SK-N-SH (cell line): ENCODE data around the gene CUX1. TPM values are rescaled to one million over a fixed set of nuclear protein-coding genes. Genes with fewer than 3 reads are reported as not detected.

Experiments used
- CTCF ChIA-PET: fragments of 300-600, 350-600 bp; formaldehyde crosslinking; extraction: SDS; loops from one replicate; lab custom pipeline; 2021; lab: Yijun Ruan, JAX
- POLR2A ChIA-PET: fragments of 350-600 bp; sonication (Branson Sonifier 250); formaldehyde crosslinking; extraction: SDS; loops from one replicate; lab custom pipeline; 2020; ENCODE audit warnings: antibody characterized with exemption, inconsistent platforms; lab: Yijun Ruan, JAX
- DNase-seq: peaks from one replicate; pipeline ENCODE4 v3.0.0; 2012
- H2AFZ ChIP-seq: fragments of 200-600 bp; sonication (generic); 2 replicates; pipeline ENCODE4 v1.8.1; 2016; ENCODE audit warnings: antibody characterized with exemption, mild to moderate bottlenecking, low read depth
- H3F3A ChIP-seq: fragments of 200-600 bp; sonication (generic); replicated peaks from 2 replicates; pipeline ENCODE3; 2016; ENCODE audit warnings: antibody characterized with exemption, mild to moderate bottlenecking; ENCODE audit not compliant: insufficient read depth
- H3K27ac ChIP-seq, 2 experiments: fragments of 200-500 bp in 1 of 2; fragments of 200-600 bp in 1 of 2; sonication (Bioruptor generic) in 1 of 2; sonication (generic), shearing (Covaris generic) in 1 of 2; 2 replicates each; pipeline versions ENCODE4 v1.5.1 to v1.6.1; 2014 to 2016; ENCODE audit warnings: low read depth in 2 of 2, inconsistent platforms in 1 of 2, low read length in 1 of 2, mild to moderate bottlenecking in 1 of 2, mixed read lengths in 1 of 2
- H3K27me3 ChIP-seq: fragments of 200-600 bp; sonication (generic), shearing (Covaris generic); 2 replicates; pipeline ENCODE4 v1.6.1; 2016; ENCODE audit warnings: mixed run types; ENCODE audit not compliant: insufficient read depth
- H3K36me3 ChIP-seq, 2 experiments: fragments of 200-500 bp in 1 of 2; fragments of 200-600 bp in 1 of 2; sonication (Bioruptor generic) in 1 of 2; sonication (generic) in 1 of 2; replicated peaks in 1 of 2; 2 replicates each; pipeline versions ENCODE3 to v1.5.1; 2014 to 2016; ENCODE audit warnings: low read length in 1 of 2, mild to moderate bottlenecking in 1 of 2; ENCODE audit not compliant: insufficient read depth in 2 of 2, control insufficient read depth in 1 of 2
- H3K4me1 ChIP-seq, 2 experiments: fragments of 200-500 bp in 1 of 2; fragments of 200-600 bp in 1 of 2; sonication (Bioruptor generic) in 1 of 2; sonication (generic), shearing (Covaris generic) in 1 of 2; 2 replicates each; pipeline versions ENCODE4 v1.5.1 to v1.6.1; 2014 to 2016; ENCODE audit warnings: low read depth in 1 of 2, low read length in 1 of 2, mixed run types in 1 of 2; ENCODE audit not compliant: insufficient read depth in 2 of 2, control insufficient read depth in 1 of 2
- H3K4me2 ChIP-seq: fragments of 200-600 bp; sonication (generic), shearing (Covaris generic); 2 replicates; pipeline ENCODE4 v1.6.1; 2017; ENCODE audit warnings: mixed run types
- H3K4me3 ChIP-seq, 2 experiments: fragments of 200-500 bp in 1 of 2; fragments of 200-600 bp in 1 of 2; sonication (Bioruptor generic) in 1 of 2; sonication (generic), shearing (Covaris generic) in 1 of 2; 2 replicates each; pipeline versions ENCODE4 v1.5.1 to v1.8.1; 2014 to 2016; ENCODE audit warnings: low read depth in 2 of 2, inconsistent platforms in 1 of 2, low read length in 1 of 2, mild to moderate bottlenecking in 1 of 2, mixed read lengths in 1 of 2, moderate library complexity in 1 of 2
- H3K79me2 ChIP-seq: fragments of 200-600 bp; sonication (generic); 2 replicates; pipeline ENCODE4 v1.8.1; 2017; ENCODE audit warnings: mild to moderate bottlenecking; ENCODE audit not compliant: insufficient read depth
- H3K9ac ChIP-seq: fragments of 200-600 bp; sonication (generic); 2 replicates; pipeline ENCODE4 v1.6.1; 2017; ENCODE audit warnings: mixed run types
- H3K9me2 ChIP-seq: fragments of 200-600 bp; sonication (generic); 2 replicates; pipeline ENCODE4 v1.6.1; 2017; ENCODE audit warnings: mixed run types
- H3K9me3 ChIP-seq: fragments of 200-600 bp; sonication (generic); 2 replicates; pipeline ENCODE4 v1.6.1; 2017; ENCODE audit warnings: mixed run types, mild to moderate bottlenecking, moderate library complexity
- H4K20me1 ChIP-seq: fragments of 200-600 bp; sonication (generic); 2 replicates; pipeline ENCODE4 v1.6.1; 2017; ENCODE audit warnings: mild to moderate bottlenecking, mixed run types; ENCODE audit not compliant: insufficient read depth
- CHD2 ChIP-seq: fragments of 150-350 bp; IDR thresholded peaks from 2 replicates; pipeline ENCODE4 v1.6.1; 2018; ENCODE audit warnings: low read length; ENCODE audit not compliant: partially characterized antibody
- EZH2phosphoT487 ChIP-seq: fragments of 200-600 bp; sonication (generic); IDR thresholded peaks from 2 replicates; pipeline ENCODE4 v1.6.1; 2017; ENCODE audit warnings: low read depth, mixed run types, mild to moderate bottlenecking, antibody characterized with exemption, moderate library complexity, borderline replicate concordance
- FOXJ3 ChIP-seq: sonication (generic); formaldehyde crosslinking; IDR thresholded peaks from 2 replicates; pipeline ENCODE4 v1.5.1; 2020; ENCODE audit warnings: mild to moderate bottlenecking, missing genetic modification reagents
- FOXM1 ChIP-seq: IDR thresholded peaks from 2 replicates; pipeline ENCODE4 v1.4.0; 2012; ENCODE audit warnings: low read depth, mild to moderate bottlenecking
- GATA2 ChIP-seq: sonication (generic); formaldehyde crosslinking; IDR thresholded peaks from 2 replicates; pipeline ENCODE4 v1.5.0; 2020; ENCODE audit warnings: mild to moderate bottlenecking, missing genetic modification reagents
- JUND ChIP-seq: IDR thresholded peaks from 2 replicates; pipeline ENCODE4 v1.4.0; 2012
- MEF2A ChIP-seq: IDR thresholded peaks from 2 replicates; pipeline ENCODE4 v1.4.0; 2012; ENCODE audit warnings: low read depth, borderline replicate concordance
- MXI1 ChIP-seq: IDR thresholded peaks from 2 replicates; pipeline ENCODE4 v1.6.1; 2012; ENCODE audit warnings: mild to moderate bottlenecking, low read depth, low read length, improper control_type of control experiment
- POLR2AphosphoS5 ChIP-seq: IDR thresholded peaks from 2 replicates; pipeline ENCODE4 v1.6.1; 2012; ENCODE audit warnings: low read depth, low read length
- RCOR1 ChIP-seq: fragments of 150-350 bp; IDR thresholded peaks from 2 replicates; pipeline ENCODE4 v1.6.1; 2017; ENCODE audit warnings: antibody characterized with exemption, low read length
- RFX5 ChIP-seq: IDR thresholded peaks from 2 replicates; pipeline ENCODE4 v1.6.1; 2012; ENCODE audit warnings: mild to moderate bottlenecking, improper control_type of control experiment, low read length
- RXRA ChIP-seq: IDR thresholded peaks from 2 replicates; pipeline ENCODE4 v1.4.0; 2012; ENCODE audit warnings: low read depth, mild to moderate bottlenecking, borderline replicate concordance
- TAF1 ChIP-seq: IDR thresholded peaks from 2 replicates; pipeline ENCODE4 v1.6.1; 2012; ENCODE audit warnings: low read depth, mild to moderate bottlenecking, low read length, moderate library complexity, borderline replicate concordance
- TCF12 ChIP-seq: IDR thresholded peaks from 2 replicates; pipeline ENCODE4 v1.4.0; 2012
- WGBS: methylation state at CpG from one replicate; pipeline ENCODE4 v1.1.6; 2017; ENCODE audit warnings: low lambda C conversion rate; 5-methylcytosine and 5-hydroxymethylcytosine counted together
- polyA plus RNA-seq, 3 experiments: library from polyadenylated mRNA; depleted of rRNA; stranded (reverse); fragments of >200 nt; gene quantifications; 2 replicates each; pipeline ENCODE4 v1.2.3, GENCODE V29; 2012
- TF ChIP-seq, protein P1 (sequence below): IDR thresholded peaks from 2 replicates; pipeline ENCODE4 v1.4.0; 2012; ENCODE audit warnings: low read depth
- TF ChIP-seq, protein P2 (sequence below): fragments of 150-350 bp; IDR thresholded peaks from 2 replicates; pipeline ENCODE4 v1.6.1; 2017; ENCODE audit warnings: antibody characterized with exemption, low read length, low read depth, borderline replicate concordance
- TF ChIP-seq, protein P3 (sequence below): IDR thresholded peaks from 2 replicates; pipeline ENCODE4; 2012
- TF ChIP-seq, protein P4 (sequence below): fragments of 150-350 bp; IDR thresholded peaks from 2 replicates; pipeline ENCODE4 v1.6.1; 2016; ENCODE audit warnings: mild to moderate bottlenecking, low read depth, low read length

The CUX1 gene
- polyA plus RNA-seq, 1 of the 3 experiments (the other 2 are of a cell fraction) = 68.6 TPM

DNA sequence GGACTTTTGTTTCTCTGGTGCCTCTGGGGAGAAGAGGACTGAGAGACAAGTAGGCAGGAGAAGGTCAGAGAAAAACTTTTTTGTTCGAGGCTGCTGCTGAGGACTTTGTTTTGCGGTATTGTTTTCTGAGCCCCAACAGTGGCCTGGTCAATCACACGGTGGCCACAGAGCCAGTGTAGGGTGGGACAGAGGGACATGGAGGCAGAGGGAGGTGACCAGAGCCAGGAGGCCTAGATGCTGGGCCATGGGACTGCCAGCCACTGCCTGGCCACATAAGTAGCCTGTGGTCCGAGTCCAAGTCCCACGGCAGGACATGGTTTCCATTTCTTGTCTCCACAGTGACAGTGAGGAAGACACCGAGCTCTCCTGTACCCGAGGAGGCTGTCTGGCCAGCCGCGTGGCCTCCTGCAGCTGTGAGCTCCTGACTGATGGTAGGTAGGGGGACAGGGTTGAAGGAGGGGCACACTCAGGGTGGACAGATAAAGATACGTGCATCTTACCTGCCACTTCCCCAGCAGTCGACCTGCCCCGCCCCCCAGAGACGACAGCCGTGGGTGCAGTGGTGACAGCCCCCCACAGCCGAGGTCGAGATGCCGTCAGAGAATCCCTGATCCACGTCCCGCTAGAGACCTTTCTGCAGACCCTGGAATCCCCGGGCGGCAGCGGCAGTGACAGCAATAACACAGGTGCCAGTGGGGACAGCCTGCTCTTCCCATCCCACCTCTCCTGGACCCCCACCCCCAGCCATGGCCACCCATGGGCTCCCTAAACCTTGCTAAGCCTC is 496.8 kb downstream of the CUX1 start:
- Histone ChIP-seq H3K4me2 (no peak overlapping the region), H3K9me2 (no peaks in the 10 kb centered on the region)
- TF ChIP-seq RXRA (no peak), TCF12 (no peak), FOXM1 (no peak), JUND (no peak), GATA2 (no peak), CHD2 (no peak), RFX5 (no peak), FOXJ3 (no peak), RCOR1 (no peak), POLR2AphosphoS5 (no peak), EZH2phosphoT487 (no peak), TAF1 (no peak), MEF2A (no peak), MXI1 (no peak)
- TF ChIP-seq, protein P1, sequence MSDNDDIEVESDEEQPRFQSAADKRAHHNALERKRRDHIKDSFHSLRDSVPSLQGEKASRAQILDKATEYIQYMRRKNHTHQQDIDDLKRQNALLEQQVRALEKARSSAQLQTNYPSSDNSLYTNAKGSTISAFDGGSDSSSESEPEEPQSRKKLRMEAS = no peak
- TF ChIP-seq, protein P2, sequence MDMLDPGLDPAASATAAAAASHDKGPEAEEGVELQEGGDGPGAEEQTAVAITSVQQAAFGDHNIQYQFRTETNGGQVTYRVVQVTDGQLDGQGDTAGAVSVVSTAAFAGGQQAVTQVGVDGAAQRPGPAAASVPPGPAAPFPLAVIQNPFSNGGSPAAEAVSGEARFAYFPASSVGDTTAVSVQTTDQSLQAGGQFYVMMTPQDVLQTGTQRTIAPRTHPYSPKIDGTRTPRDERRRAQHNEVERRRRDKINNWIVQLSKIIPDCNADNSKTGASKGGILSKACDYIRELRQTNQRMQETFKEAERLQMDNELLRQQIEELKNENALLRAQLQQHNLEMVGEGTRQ = no peak
- TF ChIP-seq, protein P3, sequence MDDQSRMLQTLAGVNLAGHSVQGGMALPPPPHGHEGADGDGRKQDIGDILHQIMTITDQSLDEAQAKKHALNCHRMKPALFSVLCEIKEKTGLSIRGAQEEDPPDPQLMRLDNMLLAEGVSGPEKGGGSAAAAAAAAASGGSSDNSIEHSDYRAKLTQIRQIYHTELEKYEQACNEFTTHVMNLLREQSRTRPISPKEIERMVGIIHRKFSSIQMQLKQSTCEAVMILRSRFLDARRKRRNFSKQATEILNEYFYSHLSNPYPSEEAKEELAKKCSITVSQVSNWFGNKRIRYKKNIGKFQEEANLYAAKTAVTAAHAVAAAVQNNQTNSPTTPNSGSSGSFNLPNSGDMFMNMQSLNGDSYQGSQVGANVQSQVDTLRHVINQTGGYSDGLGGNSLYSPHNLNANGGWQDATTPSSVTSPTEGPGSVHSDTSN = no peak
- TF ChIP-seq, protein P4, sequence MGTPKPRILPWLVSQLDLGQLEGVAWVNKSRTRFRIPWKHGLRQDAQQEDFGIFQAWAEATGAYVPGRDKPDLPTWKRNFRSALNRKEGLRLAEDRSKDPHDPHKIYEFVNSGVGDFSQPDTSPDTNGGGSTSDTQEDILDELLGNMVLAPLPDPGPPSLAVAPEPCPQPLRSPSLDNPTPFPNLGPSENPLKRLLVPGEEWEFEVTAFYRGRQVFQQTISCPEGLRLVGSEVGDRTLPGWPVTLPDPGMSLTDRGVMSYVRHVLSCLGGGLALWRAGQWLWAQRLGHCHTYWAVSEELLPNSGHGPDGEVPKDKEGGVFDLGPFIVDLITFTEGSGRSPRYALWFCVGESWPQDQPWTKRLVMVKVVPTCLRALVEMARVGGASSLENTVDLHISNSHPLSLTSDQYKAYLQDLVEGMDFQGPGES = no peak
- TF ChIP-seq, all 33 proteins: peak for 0
- no peaks in the 10 kb centered on the region for H4K20me1 ChIP-seq
- H3F3A ChIP-seq = no peaks in the 10 kb centered on the region
- no peaks in the 10 kb centered on the region for H3K27me3 ChIP-seq
- peaks cover 0 to 4% of the 10 kb centered on the region in 2 experiments; a peak in 1 of 4 replicates for H3K4me1 ChIP-seq
- H3K4me3 ChIP-seq = no peak overlapping the region
- H3K27ac ChIP-seq = no peak overlapping the region
- peak; percentile 21 for DNase-seq
- WGBS = 92% methylated on average over 21 of the region's 22 CpGs
- no peak overlapping the region for H2AFZ ChIP-seq
- peaks cover 0 to 4% of the 10 kb centered on the region in 2 experiments for H3K36me3 ChIP-seq
- H3K9ac ChIP-seq = no peak overlapping the region
- no peaks in the 10 kb centered on the region for H3K79me2 ChIP-seq
- CTCF ChIA-PET = no interaction called here
- POLR2A ChIA-PET = no interaction called here
- H3K9me3 ChIP-seq = no peaks in the 10 kb centered on the region
